Activated T-cell treated with anti-CD3 and anti-CD28 coated beads for 48 hours (primary cell): ENCODE results near the gene TGFB1I1.
"Not testable (repeated sequence)": the region's sequence is repeated elsewhere in the genome, so short reads cannot be mapped to it uniquely, and the experiment has no call there.

Experiments used
- DNase-seq: peaks from one replicate; pipeline ENCODE4 v3.0.0-alpha.2; 2020; ENCODE audit warnings: low read depth

Gene TGFB1I1

GRCh38 chr16:31487720-31488467 is 15.9 kb downstream of the TGFB1I1 start:
- peak; percentile 50 for DNase-seq

- no peak for DNase-seq
These were observed 16.7 kb downstream of the TGFB1I1 start for GRCh38 chr16:31488468-31489297.

GRCh38 chr16:31489298-31489564 is 17.3 kb downstream of the TGFB1I1 start:
- DNase-seq: no peak

GRCh38 chr16:31489616-31490584 is 17.9 kb downstream of the TGFB1I1 start:
- no peak for DNase-seq

GRCh38 chr16:31491778-31492418 is 19.9 kb downstream of the TGFB1I1 start:
- DNase-seq: no peak

- no peak for DNase-seq
These were observed 21.7 kb downstream of the TGFB1I1 start for GRCh38 chr16:31493506-31494125.

- DNase-seq: no peak
These were observed 24.7 kb downstream of the TGFB1I1 start for GRCh38 chr16:31496670-31497069.

GRCh38 chr16:31498493-31498892 is 26.5 kb downstream of the TGFB1I1 start:
- DNase-seq: no peak

- no peak for DNase-seq
These were observed 28.0 kb downstream of the TGFB1I1 start for GRCh38 chr16:31499928-31500327.

GRCh38 chr16:31501226-31501965 is 29.4 kb downstream of the TGFB1I1 start:
- no peak for DNase-seq

GRCh38 chr16:31501966-31502348 is 30.0 kb downstream of the TGFB1I1 start:
- no peak for DNase-seq

GRCh38 chr16:31502981-31503380 is 31.0 kb downstream of the TGFB1I1 start:
- no peak for DNase-seq

GRCh38 chr16:31503555-31503954 is 31.6 kb downstream of the TGFB1I1 start:
- not testable (repeated sequence) for DNase-seq

- no peak for DNase-seq
These were observed 32.2 kb downstream of the TGFB1I1 start for GRCh38 chr16:31504159-31504558.

- no peak for DNase-seq
These were observed 33.5 kb downstream of the TGFB1I1 start for GRCh38 chr16:31505483-31505882.

- DNase-seq: no peak
These were observed 35.6 kb downstream of the TGFB1I1 start for GRCh38 chr16:31507617-31507928.

GRCh38 chr16:31507929-31508705 is 36.2 kb downstream of the TGFB1I1 start, which contains the start of gene RUSF1:
Gene RUSF1, minus strand, starts transcription at chr16:31508391. Its CDS starts 18 bp downstream, at chr16:31508373.
- peak; percentile 83 for DNase-seq

GRCh38 chr16:31508706-31509195 is 36.8 kb downstream of the TGFB1I1 start:
- no peak for DNase-seq

- DNase-seq: no peak
These were observed 41.2 kb downstream of the TGFB1I1 start for GRCh38 chr16:31513126-31513525.

GRCh38 chr16:31513884-31514283 is 41.9 kb downstream of the TGFB1I1 start:
- DNase-seq: no peak
